Mesothelial cell of epicardium (in vitro differentiated cells): Measurements from ENCODE around the gene IFNLR1. TPM values are rescaled to one million over a fixed set of nuclear protein-coding genes. Genes with fewer than 3 reads are reported as not detected.
"Not testable (repeated sequence)": the region's sequence is repeated elsewhere in the genome, so short reads cannot be mapped to it uniquely, and the experiment has no call there.

Experiments
- DNase-seq, 2 experiments: peaks; one replicate each; pipeline ENCODE4 v3.0.0; 2021; ENCODE audit warnings: low spot score in 2 of 2; ENCODE audit not compliant: unreplicated experiment in 2 of 2
- H3K27ac Mint-ChIP-seq: 2 replicates; pipeline ENCODE4 v1.8.0; 2021; ENCODE audit warnings: mixed read lengths
- H3K27me3 Mint-ChIP-seq: 2 replicates; pipeline ENCODE4 v1.8.0; 2021; ENCODE audit warnings: low read depth, mixed read lengths
- H3K36me3 Mint-ChIP-seq: 2 replicates; pipeline ENCODE4 v1.8.0; 2021; ENCODE audit warnings: mixed read lengths
- H3K4me1 Mint-ChIP-seq: 2 replicates; pipeline ENCODE4 v1.8.0; 2021; ENCODE audit warnings: mixed read lengths
- H3K4me3 Mint-ChIP-seq: 2 replicates; pipeline ENCODE4 v1.8.0; 2021; ENCODE audit warnings: mild to moderate bottlenecking, moderate library complexity, mixed read lengths
- H3K9me3 Mint-ChIP-seq: 2 replicates; pipeline ENCODE4 v1.8.0; 2021; ENCODE audit warnings: mixed read lengths
- CTCF ChIP-seq: fragments of 200-600 bp; sonication (generic); IDR thresholded peaks from one replicate; pipeline ENCODE4 v1.5.0; 2021; ENCODE audit warnings: antibody characterized with exemption; ENCODE audit not compliant: unreplicated experiment
- total RNA-seq: library from RNA; stranded (reverse); gene quantifications from 3 replicates; pipeline ENCODE4 v1.2.1, GENCODE V29; 2021

Gene IFNLR1
- total RNA-seq, 1 donor from 2014 or later, result 12.1 TPM

- TF ChIP-seq CTCF, result no peak
- no peaks in the 10 kb centered on the region for H3K9me3 Mint-ChIP-seq
- H3K4me3 Mint-ChIP-seq, result no peak overlapping the region
- peaks cover 12% of the 10 kb centered on the region for H3K4me1 Mint-ChIP-seq
- no peaks in the 10 kb centered on the region for H3K36me3 Mint-ChIP-seq
- DNase-seq, result no peak
- no peaks in the 10 kb centered on the region for H3K27me3 Mint-ChIP-seq
- no peak overlapping the region for H3K27ac Mint-ChIP-seq
These were observed 20.6 kb upstream of the IFNLR1 start for GRCh38 chr1:24207709-24208108.

GRCh38 chr1:24207395-24207687 lies 20.3 kb upstream of the IFNLR1 start:
- H3K4me1 Mint-ChIP-seq, result peaks cover 13% of the 10 kb centered on the region
- H3K9me3 Mint-ChIP-seq, H3K36me3 Mint-ChIP-seq, DNase-seq, H3K27me3 Mint-ChIP-seq, H3K4me3 Mint-ChIP-seq, H3K27ac Mint-ChIP-seq: not testable (repeated sequence)

- Mint-ChIP-seq H3K4me3 (no peak overlapping the region), H3K4me1 (peaks cover 19% of the 10 kb centered on the region), H3K27ac (no peak overlapping the region), H3K9me3 (no peaks in the 10 kb centered on the region), H3K36me3 (no peaks in the 10 kb centered on the region), H3K27me3 (no peaks in the 10 kb centered on the region)
- DNase-seq, result no peak
- TF ChIP-seq CTCF, result no peak
These were observed 19.7 kb upstream of the IFNLR1 start for GRCh38 chr1:24206516-24207394.

- H3K27ac Mint-ChIP-seq, result no peak overlapping the region
- H3K27me3 Mint-ChIP-seq, result no peaks in the 10 kb centered on the region
- no peak for TF ChIP-seq CTCF
These were observed 19.0 kb upstream of the IFNLR1 start for GRCh38 chr1:24206083-24206464.

GRCh38 chr1:24205345-24206082 lies 18.4 kb upstream of the IFNLR1 start:
- Mint-ChIP-seq H3K4me1 (peaks cover 19% of the 10 kb centered on the region), H3K36me3 (no peaks in the 10 kb centered on the region), H3K27me3 (no peaks in the 10 kb centered on the region), H3K9me3 (no peaks in the 10 kb centered on the region), H3K4me3 (no peak overlapping the region), H3K27ac (no peak overlapping the region)
- DNase-seq, result no peak
- no peak for TF ChIP-seq CTCF

More at GRCh38 chr1:24206083-24206464, 19.0 kb upstream of the IFNLR1 start:
- Mint-ChIP-seq H3K4me1 (peaks cover 19% of the 10 kb centered on the region), H3K4me3 (no peak overlapping the region), H3K9me3 (no peaks in the 10 kb centered on the region), H3K36me3 (no peaks in the 10 kb centered on the region)
- DNase-seq, result no peak

- Mint-ChIP-seq H3K9me3 (no peaks in the 10 kb centered on the region), H3K27me3 (no peaks in the 10 kb centered on the region), H3K4me1 (peaks cover 19% of the 10 kb centered on the region), H3K27ac (no peak overlapping the region), H3K36me3 (no peaks in the 10 kb centered on the region), H3K4me3 (no peak overlapping the region)
- no peak for DNase-seq
- TF ChIP-seq CTCF, result no peak
These were observed 17.0 kb upstream of the IFNLR1 start for GRCh38 chr1:24204116-24204515.
